GM23338 (cell line): Measurements from ENCODE around the gene INHBB.

ENCODE experiments used
- CREB1 ChIP-seq: fragments of 250-450 bp; sonication (Bioruptor Pico); IDR thresholded peaks from 2 replicates; pipeline ENCODE4 v1.5.0; 2020; ENCODE audit warnings: low read depth, mild to moderate bottlenecking, moderate library complexity
- CTCF ChIP-seq, 2 experiments: fragments of 200-600 bp in 1 of 2; sonication (generic) in 1 of 2; conservative IDR thresholded peaks; 2 replicates each; pipeline versions ENCODE4 v1.5.1 to v1.6.1; 2016 to 2017; ENCODE audit warnings: antibody characterized with exemption in 2 of 2, low read depth in 2 of 2, mild to moderate bottlenecking in 2 of 2, moderate library complexity in 1 of 2
- ETS1 ChIP-seq: IDR thresholded peaks from 2 replicates; pipeline ENCODE4 v1.6.1; 2016; ENCODE audit warnings: antibody characterized with exemption
- EZH2 ChIP-seq: fragments of 200-600 bp; sonication (generic); IDR thresholded peaks from one replicate; pipeline ENCODE4 v1.8.0; 2017; ENCODE audit warnings: antibody characterized with exemption, mild to moderate bottlenecking, low read depth; ENCODE audit not compliant: unreplicated experiment
- EZH2phosphoT487 ChIP-seq: fragments of 200-600 bp; sonication (generic); IDR thresholded peaks from one replicate; pipeline ENCODE4 v1.8.1; 2018; ENCODE audit warnings: antibody characterized with exemption; ENCODE audit not compliant: unreplicated experiment
- POLR2AphosphoS5 ChIP-seq: IDR thresholded peaks from 2 replicates; pipeline ENCODE4 v1.6.1; 2016; ENCODE audit warnings: antibody characterized with exemption, low read depth
- REST ChIP-seq: IDR thresholded peaks from one replicate; pipeline ENCODE4 v1.6.1; 2018; ENCODE audit warnings: antibody characterized with exemption; ENCODE audit not compliant: unreplicated experiment
- ZNF331 ChIP-seq: fragments of 250-450 bp; sonication (Bioruptor Pico); IDR thresholded peaks from 2 replicates; pipeline ENCODE4 v1.5.0; 2020; ENCODE audit warnings: low read depth, mild to moderate bottlenecking, moderate library complexity

- TF ChIP-seq EZH2phosphoT487 (no peak), CTCF (conservative IDR thresholded peaks at IDR 0.05; ENCODE audit: low read depth in 2 of 2) (no peak), POLR2AphosphoS5 (no peak), REST (no peak), CREB1 (CRISPR knock-in tag) (no peak), EZH2 (no peak), ETS1 (no peak), ZNF331 (CRISPR knock-in tag) (no peak)
Measured at GRCh38 chr2:120385355-120386127, 39.6 kb downstream of the INHBB start.
